Activated CD8-positive, alpha-beta memory T cell treated with anti-CD3 and anti-CD28 coated beads for 48 hours (primary cell): Measurements from ENCODE around the gene GATC.

Source experiments
- DNase-seq, 3 experiments: peaks; one replicate each; pipeline ENCODE4 v3.0.0-alpha.2; 2020; ENCODE audit warnings: low read depth in 2 of 3, low spot score in 2 of 3

GATC gene

DNA sequence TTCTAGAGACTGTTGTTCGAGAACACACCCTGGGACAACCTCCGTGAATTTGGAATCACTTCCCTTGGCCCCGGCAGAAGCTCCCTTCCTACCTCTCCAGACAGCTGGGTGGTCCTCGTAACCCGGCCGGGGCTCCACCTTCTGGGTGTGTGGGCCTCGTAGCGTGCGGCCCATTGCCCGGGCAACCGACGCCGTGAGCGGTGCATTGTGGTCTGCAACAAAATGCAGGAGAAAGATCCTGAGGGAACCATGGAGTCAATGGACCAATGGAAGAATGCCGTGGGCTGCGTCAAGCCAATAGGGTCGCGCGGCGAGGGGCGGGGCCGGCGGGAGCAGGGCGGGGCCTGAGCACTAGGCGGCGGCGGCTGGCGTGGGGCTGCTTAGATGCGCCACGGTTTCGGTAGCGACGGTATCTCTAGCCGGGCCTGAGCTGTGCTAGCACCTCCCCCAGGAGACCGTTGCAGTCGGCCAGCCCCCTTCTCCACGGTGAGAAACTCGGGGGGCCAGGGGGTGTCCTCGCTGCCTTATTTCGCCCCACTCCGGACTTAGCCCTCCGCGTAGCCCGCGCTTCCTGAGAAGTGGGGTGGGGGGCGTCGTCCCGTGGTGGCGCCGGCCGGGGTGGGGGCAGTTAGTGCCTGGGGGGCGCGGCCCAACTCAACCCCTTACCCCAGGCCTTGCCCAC is 49.6 kb downstream of the GATC start, which contains the start of gene DYNLL1:
DYNLL1 (plus strand) TSS at position 383 of the 682 bp plus-strand sequence. CDS start 309 bp downstream, outside the sequence.
- peak; percentile 96 to 97 (median 96) for DNase-seq

DNA sequence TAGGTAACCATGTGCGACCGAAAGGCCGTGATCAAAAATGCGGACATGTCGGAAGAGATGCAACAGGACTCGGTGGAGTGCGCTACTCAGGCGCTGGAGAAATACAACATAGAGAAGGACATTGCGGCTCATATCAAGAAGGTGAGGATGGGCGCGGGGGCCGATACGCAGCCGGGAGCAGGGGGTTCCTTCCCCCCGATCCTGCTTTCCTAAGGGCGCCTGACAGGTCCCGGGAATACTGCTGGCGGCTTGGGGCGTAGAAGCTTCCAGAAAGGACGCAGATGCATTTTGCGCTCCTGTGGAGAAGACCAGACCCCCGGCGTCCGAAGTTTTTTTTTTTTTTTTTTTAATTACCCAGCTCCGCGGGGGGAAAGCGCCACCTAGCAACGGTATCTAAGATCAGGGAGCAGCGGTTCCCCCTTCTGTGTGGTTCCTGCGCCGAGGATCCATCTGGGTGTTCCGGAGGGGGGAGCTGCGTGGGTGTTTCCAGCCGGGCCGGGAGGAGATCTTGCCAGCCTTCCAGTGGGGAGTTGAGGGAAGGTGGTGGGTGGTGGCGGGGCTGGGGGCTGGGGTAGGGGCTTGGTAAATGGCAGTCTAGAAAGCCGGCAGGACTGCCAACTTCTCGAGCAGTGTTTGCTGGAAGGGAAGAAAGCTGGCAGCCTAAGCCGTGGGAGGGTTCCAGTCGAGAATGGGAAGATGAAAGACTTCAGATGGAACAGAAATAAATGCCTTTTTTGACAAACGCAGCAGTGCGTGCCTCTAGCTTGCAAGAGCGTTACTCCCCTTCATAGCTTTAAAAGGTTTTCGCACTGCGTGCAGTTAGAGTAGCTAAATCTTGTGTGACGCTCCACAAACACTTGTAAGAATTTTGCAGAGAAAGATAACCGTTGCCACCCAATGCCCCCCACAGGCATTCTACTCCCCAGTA is 50.4 kb downstream of the GATC start:
- DNase-seq: peak; percentile 5 to 13 (median 8)

GRCh38 chr12:120497524-120498150 is 51.4 kb downstream of the GATC start:
- no peak for DNase-seq

- no peak for DNase-seq
Measured at GRCh38 chr12:120498870-120499515, 52.7 kb downstream of the GATC start.

DNA sequence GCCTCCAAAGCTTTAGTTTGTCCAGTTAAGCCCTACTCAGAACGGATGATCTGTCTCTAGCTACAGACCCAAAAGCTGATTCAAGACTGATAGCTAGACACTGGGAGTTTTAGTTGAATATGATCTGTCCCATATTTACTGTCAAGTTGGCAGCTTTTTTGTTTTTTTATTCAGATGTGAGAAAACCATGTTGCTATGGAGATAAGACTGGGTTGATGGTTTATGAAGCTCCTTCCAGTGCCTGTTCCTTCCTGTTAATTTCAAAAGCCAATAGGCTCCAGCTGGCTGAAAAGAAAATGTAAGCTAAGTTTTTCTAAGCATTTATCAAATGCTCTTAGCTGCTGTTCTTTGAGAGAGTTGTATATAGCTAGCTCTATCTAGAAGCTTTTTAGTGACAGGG is 54.3 kb downstream of the GATC start:
- DNase-seq: no peak

GRCh38 chr12:120504587-120504986 is 58.3 kb downstream of the GATC start:
- DNase-seq: no peak

DNA sequence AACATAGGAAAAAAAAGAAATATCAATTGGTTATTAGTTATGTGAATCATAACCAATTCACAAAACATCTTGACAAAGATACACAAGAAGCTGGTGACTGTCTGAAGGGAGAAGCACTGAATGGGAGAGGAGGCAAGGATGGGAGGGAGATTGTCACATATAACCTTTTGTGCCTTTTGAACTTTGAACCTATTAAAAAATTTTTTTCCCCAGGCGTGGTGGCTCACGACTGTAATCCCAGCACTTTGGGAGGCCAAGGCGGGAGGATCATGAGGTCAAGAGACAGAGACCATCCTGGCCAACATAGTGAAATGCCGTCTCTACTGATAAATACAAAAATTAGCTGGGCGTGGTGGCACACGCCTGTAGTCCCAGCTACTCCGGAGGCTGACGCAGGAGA is 62.3 kb downstream of the GATC start:
- DNase-seq: no peak
